ENCODE results near the gene DSE. TPM values are rescaled to one million over a fixed set of nuclear protein-coding genes. Genes with fewer than 3 reads are reported as not detected.

DSE gene
- total RNA-seq, 2 donors from 2014 or later = 5.0 to 9.3 TPM

- Histone ChIP-seq H3K4me3 (peak overlapping the region; percentile 58), H3K9ac (ENCODE audit: low read depth in 2 of 2, low read length in 2 of 2) (peak overlapping the region in 1 of 2 donors; percentile 82), H3K36me3 (no peaks in the 10 kb centered on the region), H3K27ac (peak overlapping the region; percentile 81), H3K4me1 (no peaks in the 10 kb centered on the region), H3K27me3 (peaks cover 17% of the 10 kb centered on the region), H3K9me3 (no peaks in the 10 kb centered on the region)
- no peak for TF ChIP-seq CTCF (IDR thresholded peaks at IDR 0.05)
- DNase-seq = peak; percentile 58
- intact Hi-C loops (cut with DNase I) = loop anchor here (10.0 kb wide), 1 partner anchor 87 kb away; no protein-coding TSS in a partner anchor
Measured at GRCh38 chr6:116371120-116371917, 572 bp downstream of the DSE start.

GRCh38 chr6:116371918-116372209 lies 1.1 kb downstream of the DSE start:
- peak overlapping the region; percentile 81 for H3K27ac ChIP-seq
- DNase-seq = no peak

GRCh38 chr6:116373300-116373699 lies 2.6 kb downstream of the DSE start:
- Histone ChIP-seq H3K4me3 (no peak overlapping the region), H3K9ac (ENCODE audit: low read depth in 2 of 2, low read length in 2 of 2) (no peak overlapping the region)

More at GRCh38 chr6:116371918-116372209, 1.1 kb downstream of the DSE start:
- Histone ChIP-seq H3K36me3 (no peaks in the 10 kb centered on the region), H3K9ac (ENCODE audit: low read depth in 2 of 2, low read length in 2 of 2) (no peak overlapping the region), H3K4me3 (peak overlapping the region; percentile 58), H3K27me3 (peaks cover 17% of the 10 kb centered on the region), H3K9me3 (no peaks in the 10 kb centered on the region), H3K4me1 (no peaks in the 10 kb centered on the region)
- no peak for TF ChIP-seq CTCF (IDR thresholded peaks at IDR 0.05)
- intact Hi-C loops (cut with DNase I) = loop anchor here (10.0 kb wide), 1 partner anchor 87 kb away; no protein-coding TSS in a partner anchor

GRCh38 chr6:116373940-116374339 lies 3.2 kb downstream of the DSE start:
- Histone ChIP-seq H3K9ac (ENCODE audit: low read depth in 2 of 2, low read length in 2 of 2) (no peak overlapping the region), H3K36me3 (no peaks in the 10 kb centered on the region), H3K4me1 (no peaks in the 10 kb centered on the region), H3K27ac (no peak overlapping the region), H3K4me3 (no peak overlapping the region), H3K9me3 (no peaks in the 10 kb centered on the region), H3K27me3 (peaks cover 17% of the 10 kb centered on the region)
- no peak for TF ChIP-seq CTCF (IDR thresholded peaks at IDR 0.05)
- no peak for DNase-seq
- intact Hi-C loops (cut with DNase I) = loop anchor here (10.0 kb wide), 1 partner anchor 89 kb away; no protein-coding TSS in a partner anchor

More at GRCh38 chr6:116373300-116373699, 2.6 kb downstream of the DSE start:
- DNase-seq = no peak
- intact Hi-C loops (cut with DNase I) = loop anchor here (10.0 kb wide), 1 partner anchor 88 kb away; no protein-coding TSS in a partner anchor
- H3K27ac ChIP-seq = no peak overlapping the region
- peaks cover 17% of the 10 kb centered on the region for H3K27me3 ChIP-seq
- no peaks in the 10 kb centered on the region for H3K9me3 ChIP-seq
- no peak for TF ChIP-seq CTCF (IDR thresholded peaks at IDR 0.05)
- no peaks in the 10 kb centered on the region for H3K4me1 ChIP-seq
- H3K36me3 ChIP-seq = no peaks in the 10 kb centered on the region

- no peak for TF ChIP-seq CTCF (IDR thresholded peaks at IDR 0.05)
- no peaks in the 10 kb centered on the region for H3K4me1 ChIP-seq
- DNase-seq = no peak
- peaks cover 17% of the 10 kb centered on the region for H3K27me3 ChIP-seq
- no peak overlapping the region for H3K4me3 ChIP-seq
- H3K9me3 ChIP-seq = no peaks in the 10 kb centered on the region
- no peaks in the 10 kb centered on the region for H3K36me3 ChIP-seq
- no peak overlapping the region for H3K9ac ChIP-seq (ENCODE audit: low read depth in 2 of 2, low read length in 2 of 2)
- intact Hi-C loops (cut with DNase I) = loop anchor here (10.0 kb wide), 1 partner anchor 90 kb away; no protein-coding TSS in a partner anchor
- no peak overlapping the region for H3K27ac ChIP-seq
Measured at GRCh38 chr6:116374586-116374985, 3.8 kb downstream of the DSE start.
